H1 (cell line): ENCODE results near the gene CDC42EP1.

Source experiments
- CREB1 ChIP-seq: IDR thresholded peaks from 2 replicates; pipeline ENCODE4 v1.6.1; 2012; ENCODE audit warnings: inconsistent platforms
- EP300 ChIP-seq, 2 experiments: IDR thresholded peaks; 1 replicate in 1 of 2; 2 replicates in 1 of 2; pipeline ENCODE4 v1.6.1; 2011 to 2012; ENCODE audit warnings: low read depth in 2 of 2, low read length in 2 of 2, mild to moderate bottlenecking in 2 of 2, borderline replicate concordance in 1 of 2, inconsistent platforms in 1 of 2, moderate library complexity in 1 of 2
- HDAC6 ChIP-seq: IDR thresholded peaks from one replicate; pipeline ENCODE4 v1.7.1; 2012; ENCODE audit warnings: low read depth, mild to moderate bottlenecking, inconsistent platforms, low read length, moderate library complexity
- POLR2A ChIP-seq, 2 experiments: IDR thresholded peaks; 1 replicate in 1 of 2; 2 replicates in 1 of 2; pipeline ENCODE4 v1.6.1; 2011; ENCODE audit warnings: low read depth in 2 of 2, low read length in 2 of 2, mild to moderate bottlenecking in 2 of 2; ENCODE audit errors: control extremely low read depth in 1 of 2
- SIN3A ChIP-seq, 2 experiments: IDR thresholded peaks in 1 of 2; conservative IDR thresholded peaks in 1 of 2; 2 replicates each; pipeline ENCODE4 v1.6.1; 2011 to 2012; ENCODE audit warnings: low read length in 2 of 2, improper control_type of control experiment in 1 of 2, low read depth in 1 of 2, mild to moderate bottlenecking in 1 of 2
- SP1 ChIP-seq: IDR thresholded peaks from 2 replicates; pipeline ENCODE4 v1.6.1; 2011; ENCODE audit warnings: low read depth, low read length
- TCF12 ChIP-seq: IDR thresholded peaks from 2 replicates; pipeline ENCODE4 v1.6.1; 2011; ENCODE audit warnings: low read depth, mild to moderate bottlenecking, low read length
- ZNF274 ChIP-seq: IDR thresholded peaks from 2 replicates; pipeline ENCODE4 v1.7.0; 2012; ENCODE audit warnings: low read length, borderline replicate concordance; ENCODE audit errors: extremely low read depth
- TF ChIP-seq, protein P1 (sequence below), 3 experiments: IDR thresholded peaks; 1 replicate in 2 of 3; 2 replicates in 1 of 3; pipeline versions ENCODE4 v1.5.1 to v1.6.1; 2011; ENCODE audit warnings: low read length in 3 of 3, mild to moderate bottlenecking in 3 of 3, inconsistent platforms in 2 of 3, low read depth in 1 of 3, moderate library complexity in 1 of 3; ENCODE audit not compliant: insufficient read depth in 1 of 3; ENCODE audit errors: control extremely low read depth in 1 of 3
- TF ChIP-seq, protein P2 (sequence below): IDR thresholded peaks from 2 replicates; pipeline ENCODE4 v1.6.1; 2012; ENCODE audit warnings: inconsistent platforms

DNA sequence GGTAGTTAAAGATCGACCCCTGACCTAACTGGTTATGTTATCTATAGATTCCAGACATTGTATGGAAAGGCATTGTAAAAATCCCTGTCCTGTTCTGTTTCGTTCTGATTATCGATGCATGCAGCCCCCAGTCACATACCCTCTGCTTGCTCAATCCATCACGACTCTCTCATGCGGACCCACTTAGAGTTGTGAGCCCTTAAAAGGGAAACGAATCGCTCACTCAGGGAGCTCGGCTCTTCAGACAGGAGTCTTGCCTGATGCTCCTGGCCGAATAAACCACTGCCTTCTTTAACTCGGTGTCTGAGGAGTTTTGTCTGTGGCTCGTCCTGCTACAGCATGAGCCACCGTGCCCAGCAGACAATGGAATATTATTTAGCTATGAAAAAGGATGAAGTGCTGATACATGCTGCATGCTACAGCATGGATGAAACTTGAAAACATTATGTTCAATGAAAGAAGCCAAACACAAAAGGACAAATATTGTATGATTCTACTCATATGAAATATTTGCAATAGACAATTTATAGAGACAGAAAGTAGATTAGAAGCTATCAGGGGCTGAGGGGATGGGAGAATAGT is 31.6 kb downstream of the CDC42EP1 start:
- no peak for TF ChIP-seq ZNF274
- TF ChIP-seq, protein P1, sequence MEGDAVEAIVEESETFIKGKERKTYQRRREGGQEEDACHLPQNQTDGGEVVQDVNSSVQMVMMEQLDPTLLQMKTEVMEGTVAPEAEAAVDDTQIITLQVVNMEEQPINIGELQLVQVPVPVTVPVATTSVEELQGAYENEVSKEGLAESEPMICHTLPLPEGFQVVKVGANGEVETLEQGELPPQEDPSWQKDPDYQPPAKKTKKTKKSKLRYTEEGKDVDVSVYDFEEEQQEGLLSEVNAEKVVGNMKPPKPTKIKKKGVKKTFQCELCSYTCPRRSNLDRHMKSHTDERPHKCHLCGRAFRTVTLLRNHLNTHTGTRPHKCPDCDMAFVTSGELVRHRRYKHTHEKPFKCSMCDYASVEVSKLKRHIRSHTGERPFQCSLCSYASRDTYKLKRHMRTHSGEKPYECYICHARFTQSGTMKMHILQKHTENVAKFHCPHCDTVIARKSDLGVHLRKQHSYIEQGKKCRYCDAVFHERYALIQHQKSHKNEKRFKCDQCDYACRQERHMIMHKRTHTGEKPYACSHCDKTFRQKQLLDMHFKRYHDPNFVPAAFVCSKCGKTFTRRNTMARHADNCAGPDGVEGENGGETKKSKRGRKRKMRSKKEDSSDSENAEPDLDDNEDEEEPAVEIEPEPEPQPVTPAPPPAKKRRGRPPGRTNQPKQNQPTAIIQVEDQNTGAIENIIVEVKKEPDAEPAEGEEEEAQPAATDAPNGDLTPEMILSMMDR (IDR thresholded peaks at IDR 0.05; ENCODE audit: control extremely low read depth in 1 of 3, insufficient read depth in 1 of 3, low read depth in 1 of 3, low read length in 3 of 3): no peak
- no peak for TF ChIP-seq EP300 (IDR thresholded peaks at IDR 0.05; ENCODE audit: borderline replicate concordance in 1 of 2, low read depth in 2 of 2, low read length in 2 of 2)
- no peak for TF ChIP-seq SP1
- TF ChIP-seq HDAC6: no peak
- TF ChIP-seq CREB1: no peak
- TF ChIP-seq, protein P2, sequence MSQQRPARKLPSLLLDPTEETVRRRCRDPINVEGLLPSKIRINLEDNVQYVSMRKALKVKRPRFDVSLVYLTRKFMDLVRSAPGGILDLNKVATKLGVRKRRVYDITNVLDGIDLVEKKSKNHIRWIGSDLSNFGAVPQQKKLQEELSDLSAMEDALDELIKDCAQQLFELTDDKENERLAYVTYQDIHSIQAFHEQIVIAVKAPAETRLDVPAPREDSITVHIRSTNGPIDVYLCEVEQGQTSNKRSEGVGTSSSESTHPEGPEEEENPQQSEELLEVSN: no peak
- TF ChIP-seq TCF12: no peak
- no peak for TF ChIP-seq POLR2A (IDR thresholded peaks at IDR 0.05; ENCODE audit: control extremely low read depth in 1 of 2, low read depth in 2 of 2, low read length in 2 of 2)
- TF ChIP-seq SIN3A (conservative IDR thresholded peaks at IDR 0.05 in 1 of 2, IDR thresholded peaks at IDR 0.05 in 1 of 2; ENCODE audit: low read depth in 1 of 2, low read length in 2 of 2): no peak
